ENCODE measurements around the gene SEC14L2.

DNA sequence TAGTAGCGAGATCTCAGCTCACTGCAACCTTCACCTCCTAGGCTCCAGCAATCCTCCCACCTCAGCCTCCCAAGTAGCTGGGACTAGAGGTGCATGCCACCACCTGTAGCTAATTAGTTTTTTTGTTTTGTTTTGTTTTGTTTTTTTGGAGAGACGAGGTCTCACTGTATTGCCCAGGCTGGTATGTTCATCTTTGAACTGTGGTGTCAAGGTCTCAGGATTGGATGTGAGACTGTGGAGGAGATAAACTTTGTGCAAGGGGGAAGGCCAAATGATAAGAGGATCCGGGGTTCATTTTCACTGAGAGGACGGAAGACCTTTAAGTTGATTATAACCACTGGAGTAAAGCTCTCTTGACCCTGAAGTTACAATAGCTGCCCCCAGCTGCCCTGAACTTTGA is 8.9 kb downstream of the SEC14L2 start:
- TF ChIP-seq CTCF (IDR thresholded peaks at IDR 0.05) = no peak
- no peak for TF ChIP-seq POLR2A (IDR thresholded peaks at IDR 0.05)
